ENCODE data around the gene LTB4R. TPM values are rescaled to one million over a fixed set of nuclear protein-coding genes. Genes with fewer than 3 reads are reported as not detected.

Gene LTB4R
- total RNA-seq, 1 donor from 2014 or later = 5.3 TPM

- TF ChIP-seq CTCF (conservative IDR thresholded peaks at IDR 0.05) = no peak
- Mint-ChIP-seq H3K27ac (ENCODE audit: unreplicated experiment) (peak overlapping the region; percentile 8), H3K27me3 (ENCODE audit: low read depth) (no peaks in the 10 kb centered on the region), H3K4me3 (no peak overlapping the region), H3K36me3 (ENCODE audit: low read depth) (no peaks in the 10 kb centered on the region), H3K9me3 (no peaks in the 10 kb centered on the region), H3K4me1 (no peaks in the 10 kb centered on the region)
- no peak for DNase-seq (ENCODE audit: low read depth, low spot score)
Measured at GRCh38 chr14:24285351-24285750, 26.0 kb upstream of the LTB4R start.

GRCh38 chr14:24286996-24287395, 24.3 kb upstream of the LTB4R start:
- H3K27me3 Mint-ChIP-seq (ENCODE audit: low read depth) = no peaks in the 10 kb centered on the region
- H3K27ac Mint-ChIP-seq (ENCODE audit: unreplicated experiment) = no peak overlapping the region

GRCh38 chr14:24289649-24290280, 21.5 kb upstream of the LTB4R start:
- DNase-seq (ENCODE audit: low read depth, low spot score) = no peak
- no peaks in the 10 kb centered on the region for H3K36me3 Mint-ChIP-seq (ENCODE audit: low read depth)

More at GRCh38 chr14:24286996-24287395, 24.3 kb upstream of the LTB4R start:
- TF ChIP-seq CTCF (conservative IDR thresholded peaks at IDR 0.05) = no peak
- no peak for DNase-seq (ENCODE audit: low read depth, low spot score)
- Mint-ChIP-seq H3K4me1 (no peaks in the 10 kb centered on the region), H3K4me3 (no peak overlapping the region), H3K36me3 (ENCODE audit: low read depth) (no peaks in the 10 kb centered on the region), H3K9me3 (no peaks in the 10 kb centered on the region)

GRCh38 chr14:24290746-24291145, 20.6 kb upstream of the LTB4R start:
- H3K27ac Mint-ChIP-seq (ENCODE audit: unreplicated experiment) = peak overlapping the region; percentile 20
- no peak for DNase-seq (ENCODE audit: low read depth, low spot score)
- H3K4me1 Mint-ChIP-seq = no peaks in the 10 kb centered on the region
- no peaks in the 10 kb centered on the region for H3K36me3 Mint-ChIP-seq (ENCODE audit: low read depth)
- TF ChIP-seq CTCF (conservative IDR thresholded peaks at IDR 0.05) = no peak
- no peak overlapping the region for H3K4me3 Mint-ChIP-seq
- H3K9me3 Mint-ChIP-seq = no peaks in the 10 kb centered on the region
- H3K27me3 Mint-ChIP-seq (ENCODE audit: low read depth) = no peaks in the 10 kb centered on the region

More at GRCh38 chr14:24289649-24290280, 21.5 kb upstream of the LTB4R start:
- Mint-ChIP-seq H3K27ac (ENCODE audit: unreplicated experiment) (no peak overlapping the region), H3K9me3 (no peaks in the 10 kb centered on the region), H3K4me1 (no peaks in the 10 kb centered on the region), H3K27me3 (ENCODE audit: low read depth) (no peaks in the 10 kb centered on the region), H3K4me3 (no peak overlapping the region)
- no peak for TF ChIP-seq CTCF (conservative IDR thresholded peaks at IDR 0.05)

- no peak overlapping the region for H3K4me3 Mint-ChIP-seq
Measured at GRCh38 chr14:24291446-24292117, 19.7 kb upstream of the LTB4R start.

More at GRCh38 chr14:24291446-24292117, 19.7 kb upstream of the LTB4R start:
- peaks cover under 1% of the 10 kb centered on the region for H3K4me1 Mint-ChIP-seq
- no peaks in the 10 kb centered on the region for H3K27me3 Mint-ChIP-seq (ENCODE audit: low read depth)
- DNase-seq (ENCODE audit: low read depth, low spot score) = no peak
- H3K27ac Mint-ChIP-seq (ENCODE audit: unreplicated experiment) = no peak overlapping the region
- TF ChIP-seq CTCF (conservative IDR thresholded peaks at IDR 0.05) = no peak
- no peaks in the 10 kb centered on the region for H3K36me3 Mint-ChIP-seq (ENCODE audit: low read depth)
- no peaks in the 10 kb centered on the region for H3K9me3 Mint-ChIP-seq
